Measurements from ENCODE around the gene SP140L.
"Not testable (repeated sequence)": the region's sequence is repeated elsewhere in the genome, so short reads cannot be mapped to it uniquely, and the experiment has no call there.

The SP140L gene

GRCh38 chr2:230308402-230309000 is 18.5 kb upstream of the SP140L start:
- no peaks in the 10 kb centered on the region for H3K36me3 ChIP-seq (ENCODE audit: control insufficient read depth in 2 of 2, insufficient read depth in 2 of 2, low read length in 2 of 2)
- H3K4me1 ChIP-seq (ENCODE audit: control insufficient read depth in 2 of 2, insufficient read depth in 2 of 2, low read length in 2 of 2): no peaks in the 10 kb centered on the region
- H3K27me3 ChIP-seq (ENCODE audit: control insufficient read depth in 2 of 2, insufficient read depth in 2 of 2, low read length in 2 of 2): no peaks in the 10 kb centered on the region
- no peak overlapping the region for H3K9ac ChIP-seq (ENCODE audit: low read depth in 1 of 2, low read length in 2 of 2)
- H3K9me3 ChIP-seq (ENCODE audit: control insufficient read depth in 2 of 2, low read length in 2 of 2): no peaks in the 10 kb centered on the region
- no peak overlapping the region for H3K4me3 ChIP-seq (ENCODE audit: low read length in 2 of 2)
- no peak overlapping the region for H3K27ac ChIP-seq (ENCODE audit: low read depth in 2 of 2, low read length in 2 of 2)

GRCh38 chr2:230310792-230311191 is 16.2 kb upstream of the SP140L start:
- H3K4me3 ChIP-seq (ENCODE audit: low read length in 2 of 2); H3K4me1 ChIP-seq (ENCODE audit: control insufficient read depth in 2 of 2, insufficient read depth in 2 of 2, low read length in 2 of 2); H3K27ac ChIP-seq (ENCODE audit: low read depth in 2 of 2, low read length in 2 of 2); H3K9me3 ChIP-seq (ENCODE audit: control insufficient read depth in 2 of 2, low read length in 2 of 2); H3K27me3 ChIP-seq (ENCODE audit: control insufficient read depth in 2 of 2, insufficient read depth in 2 of 2, low read length in 2 of 2); H3K36me3 ChIP-seq (ENCODE audit: control insufficient read depth in 2 of 2, insufficient read depth in 2 of 2, low read length in 2 of 2); H3K9ac ChIP-seq (ENCODE audit: low read depth in 1 of 2, low read length in 2 of 2): not testable (repeated sequence)

GRCh38 chr2:230311634-230312033 is 15.4 kb upstream of the SP140L start:
- H3K9ac ChIP-seq (ENCODE audit: low read depth in 1 of 2, low read length in 2 of 2); H3K9me3 ChIP-seq (ENCODE audit: control insufficient read depth in 2 of 2, low read length in 2 of 2); H3K27me3 ChIP-seq (ENCODE audit: control insufficient read depth in 2 of 2, insufficient read depth in 2 of 2, low read length in 2 of 2); H3K36me3 ChIP-seq (ENCODE audit: control insufficient read depth in 2 of 2, insufficient read depth in 2 of 2, low read length in 2 of 2); H3K4me3 ChIP-seq (ENCODE audit: low read length in 2 of 2); H3K27ac ChIP-seq (ENCODE audit: low read depth in 2 of 2, low read length in 2 of 2); H3K4me1 ChIP-seq (ENCODE audit: control insufficient read depth in 2 of 2, insufficient read depth in 2 of 2, low read length in 2 of 2): not testable (repeated sequence)

- no peaks in the 10 kb centered on the region for H3K9me3 ChIP-seq (ENCODE audit: control insufficient read depth in 2 of 2, low read length in 2 of 2)
- no peak overlapping the region for H3K4me3 ChIP-seq (ENCODE audit: low read length in 2 of 2)
- no peak overlapping the region for H3K9ac ChIP-seq (ENCODE audit: low read depth in 1 of 2, low read length in 2 of 2)
- no peaks in the 10 kb centered on the region for H3K4me1 ChIP-seq (ENCODE audit: control insufficient read depth in 2 of 2, insufficient read depth in 2 of 2, low read length in 2 of 2)
- H3K27me3 ChIP-seq (ENCODE audit: control insufficient read depth in 2 of 2, insufficient read depth in 2 of 2, low read length in 2 of 2): no peaks in the 10 kb centered on the region
- H3K27ac ChIP-seq (ENCODE audit: low read depth in 2 of 2, low read length in 2 of 2): no peak overlapping the region
- no peaks in the 10 kb centered on the region for H3K36me3 ChIP-seq (ENCODE audit: control insufficient read depth in 2 of 2, insufficient read depth in 2 of 2, low read length in 2 of 2)
Observed at GRCh38 chr2:230312638-230313037, 14.4 kb upstream of the SP140L start.

GRCh38 chr2:230317366-230317765 is 9.6 kb upstream of the SP140L start:
- no peak overlapping the region for H3K4me3 ChIP-seq (ENCODE audit: low read length in 2 of 2)
- no peaks in the 10 kb centered on the region for H3K36me3 ChIP-seq (ENCODE audit: control insufficient read depth in 2 of 2, insufficient read depth in 2 of 2, low read length in 2 of 2)
- peaks cover 0 to 5% of the 10 kb centered on the region in 2 donors for H3K4me1 ChIP-seq (ENCODE audit: control insufficient read depth in 2 of 2, insufficient read depth in 2 of 2, low read length in 2 of 2)
- H3K27me3 ChIP-seq (ENCODE audit: control insufficient read depth in 2 of 2, insufficient read depth in 2 of 2, low read length in 2 of 2): no peaks in the 10 kb centered on the region
- H3K9me3 ChIP-seq (ENCODE audit: control insufficient read depth in 2 of 2, low read length in 2 of 2): no peaks in the 10 kb centered on the region
- no peak overlapping the region for H3K9ac ChIP-seq (ENCODE audit: low read depth in 1 of 2, low read length in 2 of 2)
- H3K27ac ChIP-seq (ENCODE audit: low read depth in 2 of 2, low read length in 2 of 2): no peak overlapping the region

GRCh38 chr2:230318190-230319121 is 8.5 kb upstream of the SP140L start:
- Histone ChIP-seq H3K4me3 (ENCODE audit: low read length in 2 of 2) (no peak overlapping the region), H3K36me3 (ENCODE audit: control insufficient read depth in 2 of 2, insufficient read depth in 2 of 2, low read length in 2 of 2) (no peaks in the 10 kb centered on the region), H3K27ac (ENCODE audit: low read depth in 2 of 2, low read length in 2 of 2) (peak overlapping the region in 1 of 2 donors; percentile 29), H3K27me3 (ENCODE audit: control insufficient read depth in 2 of 2, insufficient read depth in 2 of 2, low read length in 2 of 2) (no peaks in the 10 kb centered on the region), H3K9me3 (ENCODE audit: control insufficient read depth in 2 of 2, low read length in 2 of 2) (no peaks in the 10 kb centered on the region), H3K4me1 (ENCODE audit: control insufficient read depth in 2 of 2, insufficient read depth in 2 of 2, low read length in 2 of 2) (peaks cover 0 to 5% of the 10 kb centered on the region in 2 donors), H3K9ac (ENCODE audit: low read depth in 1 of 2, low read length in 2 of 2) (no peak overlapping the region)

- Histone ChIP-seq H3K27ac (ENCODE audit: low read depth in 2 of 2, low read length in 2 of 2) (peak overlapping the region in 1 of 2 donors; percentile 29), H3K27me3 (ENCODE audit: control insufficient read depth in 2 of 2, insufficient read depth in 2 of 2, low read length in 2 of 2) (no peaks in the 10 kb centered on the region), H3K9ac (ENCODE audit: low read depth in 1 of 2, low read length in 2 of 2) (no peak overlapping the region), H3K9me3 (ENCODE audit: control insufficient read depth in 2 of 2, low read length in 2 of 2) (no peaks in the 10 kb centered on the region), H3K4me3 (ENCODE audit: low read length in 2 of 2) (no peak overlapping the region), H3K36me3 (ENCODE audit: control insufficient read depth in 2 of 2, insufficient read depth in 2 of 2, low read length in 2 of 2) (no peaks in the 10 kb centered on the region), H3K4me1 (ENCODE audit: control insufficient read depth in 2 of 2, insufficient read depth in 2 of 2, low read length in 2 of 2) (peaks cover 0 to 5% of the 10 kb centered on the region in 2 donors)
Observed at GRCh38 chr2:230319211-230319862, 7.7 kb upstream of the SP140L start.

GRCh38 chr2:230321031-230321430 is 6.0 kb upstream of the SP140L start:
- H3K4me1 ChIP-seq (ENCODE audit: control insufficient read depth in 2 of 2, insufficient read depth in 2 of 2, low read length in 2 of 2): peaks cover 0 to 5% of the 10 kb centered on the region in 2 donors
- no peaks in the 10 kb centered on the region for H3K9me3 ChIP-seq (ENCODE audit: control insufficient read depth in 2 of 2, low read length in 2 of 2)
- H3K27me3 ChIP-seq (ENCODE audit: control insufficient read depth in 2 of 2, insufficient read depth in 2 of 2, low read length in 2 of 2): no peaks in the 10 kb centered on the region
- H3K27ac ChIP-seq (ENCODE audit: low read depth in 2 of 2, low read length in 2 of 2): no peak overlapping the region
- no peak overlapping the region for H3K9ac ChIP-seq (ENCODE audit: low read depth in 1 of 2, low read length in 2 of 2)
- H3K4me3 ChIP-seq (ENCODE audit: low read length in 2 of 2): no peak overlapping the region
- no peaks in the 10 kb centered on the region for H3K36me3 ChIP-seq (ENCODE audit: control insufficient read depth in 2 of 2, insufficient read depth in 2 of 2, low read length in 2 of 2)

- no peak overlapping the region for H3K9ac ChIP-seq (ENCODE audit: low read depth in 1 of 2, low read length in 2 of 2)
- no peak overlapping the region for H3K4me3 ChIP-seq (ENCODE audit: low read length in 2 of 2)
- no peaks in the 10 kb centered on the region for H3K9me3 ChIP-seq (ENCODE audit: control insufficient read depth in 2 of 2, low read length in 2 of 2)
- no peaks in the 10 kb centered on the region for H3K27me3 ChIP-seq (ENCODE audit: control insufficient read depth in 2 of 2, insufficient read depth in 2 of 2, low read length in 2 of 2)
- H3K36me3 ChIP-seq (ENCODE audit: control insufficient read depth in 2 of 2, insufficient read depth in 2 of 2, low read length in 2 of 2): no peaks in the 10 kb centered on the region
- no peak overlapping the region for H3K27ac ChIP-seq (ENCODE audit: low read depth in 2 of 2, low read length in 2 of 2)
- peaks cover 9% of the 10 kb centered on the region in 2 donors for H3K4me1 ChIP-seq (ENCODE audit: control insufficient read depth in 2 of 2, insufficient read depth in 2 of 2, low read length in 2 of 2)
Observed at GRCh38 chr2:230322561-230323384, 4.2 kb upstream of the SP140L start.
